ACC112 (cell line): ENCODE data around the gene LGR5.

ENCODE experiments used
- H2AFZ ChIP-seq: fragments of 200-600 bp; sonication (generic); one replicate; pipeline ENCODE4 v1.6.0; 2017; ENCODE audit warnings: antibody characterized with exemption, low read length; ENCODE audit not compliant: unreplicated experiment
- H3K27ac ChIP-seq: fragments of 200-600 bp; sonication (generic); 2 replicates; pipeline ENCODE4 v1.5.1; 2014; ENCODE audit warnings: low read depth, mild to moderate bottlenecking, antibody characterized with exemption, low read length, moderate library complexity
- H3K27me3 ChIP-seq: fragments of 200-600 bp; sonication (generic); 2 replicates; pipeline ENCODE4 v1.6.1; 2014; ENCODE audit warnings: mild to moderate bottlenecking, antibody characterized with exemption, low read length, moderate library complexity, mixed read lengths; ENCODE audit not compliant: insufficient read depth
- H3K36me3 ChIP-seq: fragments of 200-600 bp; sonication (generic); 2 replicates; pipeline ENCODE4 v1.6.1; 2016; ENCODE audit warnings: mild to moderate bottlenecking, antibody characterized with exemption, low read length, moderate library complexity, mixed read lengths; ENCODE audit not compliant: insufficient read depth
- H3K4me1 ChIP-seq: fragments of 200-600 bp; sonication (generic); one replicate; pipeline ENCODE4 v1.6.1; 2016; ENCODE audit warnings: low read length, mixed read lengths; ENCODE audit not compliant: insufficient read depth, unreplicated experiment, control insufficient read depth
- H3K4me3 ChIP-seq: fragments of 200-600 bp; sonication (generic); 2 replicates; pipeline ENCODE4 v1.5.1; 2014; ENCODE audit warnings: mild to moderate bottlenecking, low read depth, low read length
- H3K79me2 ChIP-seq: fragments of 200-600 bp; sonication (generic); one replicate; pipeline ENCODE4 v1.6.0; 2016; ENCODE audit warnings: low read length; ENCODE audit not compliant: control insufficient read depth, unreplicated experiment, insufficient read depth

LGR5 gene

DNA sequence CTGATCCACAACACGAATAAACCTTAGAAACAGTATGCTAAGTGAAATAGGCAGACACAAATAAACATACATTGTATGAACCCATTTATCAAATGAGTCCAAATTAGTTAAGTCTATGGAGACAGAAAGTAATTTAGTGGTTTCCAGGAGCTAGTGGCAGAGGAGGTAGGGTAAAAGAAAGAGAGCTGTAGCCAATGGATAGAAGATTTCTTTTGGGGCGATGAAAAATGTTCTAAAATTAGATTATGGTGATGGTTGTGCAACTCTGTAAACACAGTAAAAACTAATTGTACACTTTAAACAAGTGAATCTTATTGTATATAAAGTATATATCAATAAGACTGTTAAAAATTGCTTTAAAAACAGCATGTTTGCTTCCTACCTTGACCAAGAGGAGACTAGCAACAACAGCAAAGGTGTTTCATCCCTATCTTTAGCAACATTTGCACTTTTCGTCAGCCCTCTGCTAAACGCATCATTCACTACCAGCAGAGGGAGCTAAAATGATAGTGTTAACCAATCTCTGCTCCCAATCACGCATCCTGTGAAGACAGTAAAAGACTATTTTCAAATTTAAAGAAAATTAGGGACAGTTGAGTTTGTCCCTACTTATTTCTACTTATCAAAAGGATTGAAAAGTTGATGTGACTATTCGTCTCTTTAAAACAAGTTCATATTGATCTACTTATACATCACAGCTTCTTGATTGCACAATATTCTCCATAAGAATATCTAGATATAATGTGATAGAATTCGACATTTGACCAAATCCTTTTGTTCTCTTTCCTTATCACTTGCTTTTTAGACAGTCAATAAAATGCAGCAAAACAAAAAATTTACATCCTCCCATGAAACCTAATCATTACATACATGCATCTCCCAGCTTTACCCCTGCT is 24.0 kb upstream of the LGR5 start:
- H3K4me1 ChIP-seq = no peaks in the 10 kb centered on the region
- no peak overlapping the region for H3K27ac ChIP-seq
- no peaks in the 10 kb centered on the region for H3K79me2 ChIP-seq
- no peak overlapping the region for H2AFZ ChIP-seq
- no peaks in the 10 kb centered on the region for H3K36me3 ChIP-seq
- H3K27me3 ChIP-seq = no peaks in the 10 kb centered on the region
- no peak overlapping the region for H3K4me3 ChIP-seq

- H3K36me3 ChIP-seq = no peaks in the 10 kb centered on the region
- H2AFZ ChIP-seq = no peak overlapping the region
- H3K79me2 ChIP-seq = no peaks in the 10 kb centered on the region
- H3K27me3 ChIP-seq = 0 out of 2 replicates have a peak, but pooled peaks cover under 1% of the 10 kb centered on the region
- no peak overlapping the region for H3K27ac ChIP-seq
- no peaks in the 10 kb centered on the region for H3K4me1 ChIP-seq
- no peak overlapping the region for H3K4me3 ChIP-seq
Observed at GRCh38 chr12:71417181-71417580, 22.4 kb upstream of the LGR5 start.

DNA sequence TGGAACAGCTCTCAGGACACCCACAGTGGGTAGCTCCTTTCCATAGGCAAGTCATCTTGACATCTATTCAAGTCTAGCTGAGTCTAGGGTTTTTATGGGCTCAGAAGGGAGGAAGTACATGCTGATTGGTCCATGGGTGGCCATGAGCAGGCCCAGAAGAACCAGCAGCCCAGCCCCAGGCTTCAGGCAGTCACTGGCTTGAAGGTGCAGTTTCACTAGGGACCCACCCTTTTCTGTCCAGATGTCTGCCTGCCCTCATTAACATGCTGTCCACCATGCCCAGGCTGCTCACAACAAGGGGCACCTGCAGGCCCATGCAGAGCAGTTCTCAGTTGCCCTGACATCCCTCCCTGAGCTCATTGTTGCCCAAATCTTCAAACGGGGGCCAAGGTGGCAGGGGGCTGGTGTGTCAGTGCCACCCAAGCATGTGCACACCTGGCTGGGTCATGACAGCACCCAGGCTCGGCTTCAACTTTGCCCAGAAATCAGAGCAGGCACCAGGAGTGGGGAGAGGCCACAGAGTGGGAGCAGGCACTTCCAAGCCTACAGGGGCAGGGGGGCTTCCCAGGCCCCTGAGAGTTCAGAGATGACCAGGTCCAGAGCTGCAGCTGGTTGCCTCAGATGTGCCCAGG is 18.7 kb upstream of the LGR5 start:
- Histone ChIP-seq H2AFZ (no peak overlapping the region), H3K36me3 (no peaks in the 10 kb centered on the region), H3K27ac (no peak overlapping the region), H3K4me1 (no peaks in the 10 kb centered on the region), H3K27me3 (peaks cover 28% of the 10 kb centered on the region), H3K4me3 (no peak overlapping the region), H3K79me2 (no peaks in the 10 kb centered on the region)

GRCh38 chr12:71425568-71426299 is 13.9 kb upstream of the LGR5 start:
- H3K36me3 ChIP-seq = no peaks in the 10 kb centered on the region
- H3K27me3 ChIP-seq = peaks cover 43% of the 10 kb centered on the region
- H3K27ac ChIP-seq = no peak overlapping the region
- no peak overlapping the region for H2AFZ ChIP-seq
- H3K4me3 ChIP-seq = no peak overlapping the region
- peaks cover 10% of the 10 kb centered on the region for H3K4me1 ChIP-seq
- no peaks in the 10 kb centered on the region for H3K79me2 ChIP-seq

DNA sequence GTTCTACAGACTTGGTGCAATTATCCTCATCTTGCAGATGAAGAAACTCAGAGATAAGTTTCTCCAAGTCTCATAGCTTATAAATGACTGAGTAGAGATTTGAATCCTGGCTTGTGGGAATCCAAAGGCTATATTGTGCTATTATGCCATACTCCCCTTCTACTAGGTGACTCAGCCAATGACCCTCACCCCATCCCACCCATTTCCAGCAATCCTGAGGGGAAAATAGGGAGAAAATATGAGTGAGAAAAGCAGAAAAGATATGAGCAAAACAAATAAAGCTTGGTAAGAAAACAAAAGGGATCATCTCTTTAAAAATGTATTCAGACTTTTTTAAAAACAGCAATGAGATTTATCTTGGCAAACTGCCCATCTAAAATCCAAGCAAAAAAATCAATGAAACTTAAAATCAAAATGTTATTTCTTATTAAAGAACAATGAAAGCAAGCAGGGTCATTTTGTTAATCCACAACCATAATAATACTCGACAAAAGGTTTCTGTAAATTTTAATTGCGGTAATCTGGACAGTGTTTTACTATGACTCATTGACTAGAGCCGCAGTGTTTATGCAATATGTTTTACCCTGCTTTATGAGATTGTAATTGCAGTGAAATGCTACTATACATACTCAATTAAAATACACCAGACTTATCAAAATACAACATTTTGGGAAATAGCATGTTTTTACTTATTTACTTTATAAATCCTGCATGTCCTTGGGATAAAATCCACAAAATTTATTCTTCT is 13.1 kb upstream of the LGR5 start:
- Histone ChIP-seq H3K79me2 (no peaks in the 10 kb centered on the region), H3K4me3 (no peak overlapping the region), H3K36me3 (no peaks in the 10 kb centered on the region), H3K27me3 (peaks cover 43% of the 10 kb centered on the region), H3K27ac (no peak overlapping the region), H2AFZ (no peak overlapping the region), H3K4me1 (peaks cover 10% of the 10 kb centered on the region)

- Histone ChIP-seq H3K27me3 (peaks cover 19% of the 10 kb centered on the region; the same call in 1 of the 2 replicates), H2AFZ (no peak overlapping the region), H3K27ac (no peak overlapping the region), H3K4me3 (no peak overlapping the region), H3K4me1 (peaks cover 10% of the 10 kb centered on the region), H3K36me3 (no peaks in the 10 kb centered on the region), H3K79me2 (no peaks in the 10 kb centered on the region)
Observed at GRCh38 chr12:71430756-71431155, 8.8 kb upstream of the LGR5 start.

- Histone ChIP-seq H3K36me3 (no peaks in the 10 kb centered on the region), H3K4me1 (peaks cover under 1% of the 10 kb centered on the region), H3K79me2 (no peaks in the 10 kb centered on the region), H2AFZ (no peak overlapping the region), H3K27me3 (peaks cover 21% of the 10 kb centered on the region; the same call in 1 of the 2 replicates), H3K4me3 (no peak overlapping the region), H3K27ac (no peak overlapping the region)
Observed at GRCh38 chr12:71431991-71432390, 7.6 kb upstream of the LGR5 start.

DNA sequence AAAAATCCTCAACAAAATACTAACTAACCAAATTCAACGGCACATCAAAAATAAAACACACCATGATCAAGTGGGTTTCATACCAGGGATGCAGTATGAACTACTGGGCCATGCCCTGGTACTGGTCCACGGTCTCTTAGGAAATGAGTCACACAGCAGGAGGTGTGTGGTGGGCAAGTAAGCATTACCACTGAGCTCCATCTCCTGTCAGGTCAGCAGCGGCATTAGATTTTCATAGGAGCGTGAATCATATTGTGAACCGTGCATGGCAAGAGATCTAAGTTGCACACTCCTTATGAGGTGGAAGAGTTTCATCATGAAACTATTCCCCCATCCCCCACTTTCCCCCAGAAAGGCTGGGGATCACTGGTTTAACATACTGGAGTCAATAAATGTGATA is 6.7 kb upstream of the LGR5 start:
- H3K27me3 ChIP-seq = peaks cover 30% of the 10 kb centered on the region
- H3K79me2 ChIP-seq = no peaks in the 10 kb centered on the region
- no peak overlapping the region for H3K27ac ChIP-seq
- no peaks in the 10 kb centered on the region for H3K4me1 ChIP-seq
- no peak overlapping the region for H2AFZ ChIP-seq
- H3K4me3 ChIP-seq = no peak overlapping the region
- H3K36me3 ChIP-seq = no peaks in the 10 kb centered on the region

DNA sequence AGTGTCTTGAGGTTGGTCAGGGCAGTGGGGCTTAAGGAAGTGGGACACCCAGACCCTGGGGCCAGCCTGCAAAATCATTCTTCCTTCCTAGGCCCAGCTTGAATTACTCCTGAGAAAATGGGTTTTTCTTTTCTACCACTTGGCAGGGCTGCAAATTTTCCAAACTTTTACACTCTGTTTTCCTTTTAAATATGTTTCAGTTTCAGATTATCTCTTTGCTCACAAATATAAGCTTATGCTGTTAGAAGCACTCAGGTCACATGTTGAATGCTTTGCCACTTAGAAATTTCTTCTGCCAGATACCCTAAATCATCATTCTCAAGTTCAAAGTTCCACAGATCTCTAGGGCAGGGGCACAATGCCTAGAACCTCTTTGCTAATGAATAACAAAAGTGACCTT is 2.9 kb upstream of the LGR5 start:
- Histone ChIP-seq H3K4me1 (peaks cover 4% of the 10 kb centered on the region), H2AFZ (no peak overlapping the region), H3K4me3 (no peak overlapping the region), H3K36me3 (no peaks in the 10 kb centered on the region), H3K79me2 (no peaks in the 10 kb centered on the region), H3K27me3 (peaks cover 53% of the 10 kb centered on the region), H3K27ac (no peak overlapping the region)

- Histone ChIP-seq H3K4me1 (peaks cover 4% of the 10 kb centered on the region), H2AFZ (peak overlapping the region; percentile 34), H3K36me3 (no peaks in the 10 kb centered on the region), H3K27me3 (peaks cover 70% of the 10 kb centered on the region), H3K4me3 (peak overlapping the region; percentile 62), H3K79me2 (no peaks in the 10 kb centered on the region), H3K27ac (no peak overlapping the region)
Observed at GRCh38 chr12:71438670-71439361, 782 bp upstream of the LGR5 start.
